BLaER1 (cell line): ENCODE data around the gene LINC00632.
"Not testable (repeated sequence)": the region's sequence is repeated elsewhere in the genome, so short reads cannot be mapped to it uniquely, and the experiment has no call there.

Experiments
- H3K27ac ChIP-seq: shearing (Covaris generic); formaldehyde crosslinking; 2 replicates; pipeline ENCODE4 v1.8.1; 2022
- H3K27me3 ChIP-seq: shearing (Covaris generic); formaldehyde crosslinking; 2 replicates; pipeline ENCODE4 v1.8.1; 2022
- H3K36me3 ChIP-seq: shearing (Covaris generic); formaldehyde crosslinking; 2 replicates; pipeline ENCODE4 v1.8.1; 2022
- H3K4me1 ChIP-seq: shearing (Covaris generic); formaldehyde crosslinking; 2 replicates; pipeline ENCODE4 v1.8.1; 2022
- H3K4me2 ChIP-seq: shearing (Covaris generic); formaldehyde crosslinking; 2 replicates; pipeline ENCODE4 v1.8.1; 2022
- H3K4me3 ChIP-seq: shearing (Covaris generic); formaldehyde crosslinking; 2 replicates; pipeline ENCODE4 v1.8.1; 2022
- H3K9ac ChIP-seq: shearing (Covaris generic); formaldehyde crosslinking; 2 replicates; pipeline ENCODE4 v1.8.1; 2022
- H3K9me3 ChIP-seq: shearing (Covaris generic); formaldehyde crosslinking; 2 replicates; pipeline ENCODE4 v1.8.1; 2022
- H4K20me1 ChIP-seq: shearing (Covaris generic); formaldehyde crosslinking; 2 replicates; pipeline ENCODE4 v1.8.1; 2022
- Cebpa-rat ChIP-seq: shearing (Covaris generic); IDR thresholded peaks from 2 replicates; pipeline ENCODE4 v1.8.1; 2022

Gene LINC00632

GRCh38 chrX:140709421-140709846 is at the start of gene LINC00632:
LINC00632 (plus strand) TSS chrX:140709759.
- Histone ChIP-seq H3K36me3 (no peaks in the 10 kb centered on the region), H4K20me1 (no peaks in the 10 kb centered on the region), H3K27me3 (peaks cover 82% of the 10 kb centered on the region), H3K9ac (no peak within 1 kb of the TSS), H3K9me3 (no peaks in the 10 kb centered on the region), H3K4me2 (no peak within 1 kb of the TSS), H3K27ac (no peak within 1 kb of the TSS), H3K4me3 (no peak within 1 kb of the TSS), H3K4me1 (peaks cover 20% of the 10 kb centered on the region)
- TF ChIP-seq Cebpa-rat = no peak

DNA sequence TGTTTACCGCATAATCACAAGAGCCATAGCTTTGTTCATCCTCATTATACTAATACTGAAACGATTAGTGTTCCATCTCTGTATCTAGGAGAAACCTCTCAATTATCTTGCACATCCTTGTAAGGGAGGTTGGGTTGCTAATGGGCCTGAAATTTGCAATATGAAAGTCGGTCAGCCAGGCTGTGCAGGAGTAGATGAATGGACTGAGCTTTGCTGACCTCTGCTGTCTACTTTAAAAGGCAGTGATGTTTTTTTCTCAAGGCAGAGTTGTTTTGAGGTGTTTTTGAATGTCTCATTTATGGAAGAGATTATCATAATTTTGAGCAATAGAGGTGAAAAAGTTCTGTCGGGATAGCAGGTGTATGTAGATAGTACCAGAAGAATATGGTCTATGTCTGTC is 47.9 kb upstream of the LINC00632 start:
- no peaks in the 10 kb centered on the region for H3K9me3 ChIP-seq
- peaks cover 96% of the 10 kb centered on the region for H3K27me3 ChIP-seq
- no peaks in the 10 kb centered on the region for H3K36me3 ChIP-seq
- H3K9ac ChIP-seq = no peak overlapping the region
- no peak overlapping the region for H3K4me2 ChIP-seq
- TF ChIP-seq Cebpa-rat = no peak
- peaks cover 24% of the 10 kb centered on the region; the same call in 1 of the 2 replicates for H4K20me1 ChIP-seq
- H3K4me3 ChIP-seq = no peak overlapping the region
- no peak overlapping the region for H3K27ac ChIP-seq
- H3K4me1 ChIP-seq = no peaks in the 10 kb centered on the region

DNA sequence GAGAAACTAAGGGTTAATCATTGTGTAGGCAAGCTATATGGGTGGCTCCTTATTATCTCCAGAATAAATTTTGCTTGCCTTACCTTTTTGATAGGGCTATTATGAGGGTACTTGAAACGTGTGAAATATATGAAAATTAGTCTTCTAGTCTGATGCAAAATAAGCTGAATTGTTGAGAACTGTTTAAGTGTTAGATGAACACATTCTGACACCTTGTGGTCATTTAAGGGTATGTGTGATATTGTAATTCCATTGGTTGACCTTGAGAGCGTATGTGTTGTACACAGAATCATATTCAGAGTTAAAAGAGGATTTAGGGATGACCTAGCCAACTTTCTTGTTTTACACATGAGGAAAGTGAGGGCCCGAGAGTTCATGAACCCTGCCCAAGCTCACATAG is 44.6 kb upstream of the LINC00632 start:
- Histone ChIP-seq H3K9ac (no peak overlapping the region), H3K4me2 (no peak overlapping the region), H3K9me3 (no peaks in the 10 kb centered on the region), H3K27me3 (peaks cover 91% of the 10 kb centered on the region), H3K36me3 (no peaks in the 10 kb centered on the region), H3K4me3 (no peak overlapping the region), H3K4me1 (no peaks in the 10 kb centered on the region), H4K20me1 (peaks cover 19% of the 10 kb centered on the region; the same call in 1 of the 2 replicates), H3K27ac (no peak overlapping the region)
- no peak for TF ChIP-seq Cebpa-rat

- no peaks in the 10 kb centered on the region; the same call in 1 of the 2 replicates for H4K20me1 ChIP-seq
- peaks cover 85% of the 10 kb centered on the region for H3K27me3 ChIP-seq
- H3K36me3 ChIP-seq = no peaks in the 10 kb centered on the region
- no peak overlapping the region for H3K4me3 ChIP-seq
- TF ChIP-seq Cebpa-rat = no peak
- no peak overlapping the region for H3K27ac ChIP-seq
- no peak overlapping the region for H3K9ac ChIP-seq
- H3K4me1 ChIP-seq = no peaks in the 10 kb centered on the region
- H3K9me3 ChIP-seq = no peaks in the 10 kb centered on the region
- H3K4me2 ChIP-seq = no peak overlapping the region
Measured at GRCh38 chrX:140672840-140673731, 36.5 kb upstream of the LINC00632 start.

- Histone ChIP-seq H3K9me3 (peaks cover 12% of the 10 kb centered on the region), H3K4me1 (no peaks in the 10 kb centered on the region), H3K4me2 (no peak overlapping the region), H4K20me1 (no peaks in the 10 kb centered on the region), H3K4me3 (no peak overlapping the region), H3K9ac (no peak overlapping the region), H3K27me3 (peaks cover 35% of the 10 kb centered on the region; the same call in 1 of the 2 replicates), H3K36me3 (no peaks in the 10 kb centered on the region), H3K27ac (no peak overlapping the region)
- TF ChIP-seq Cebpa-rat = no peak
Measured at GRCh38 chrX:140687706-140688105, 21.9 kb upstream of the LINC00632 start.

DNA sequence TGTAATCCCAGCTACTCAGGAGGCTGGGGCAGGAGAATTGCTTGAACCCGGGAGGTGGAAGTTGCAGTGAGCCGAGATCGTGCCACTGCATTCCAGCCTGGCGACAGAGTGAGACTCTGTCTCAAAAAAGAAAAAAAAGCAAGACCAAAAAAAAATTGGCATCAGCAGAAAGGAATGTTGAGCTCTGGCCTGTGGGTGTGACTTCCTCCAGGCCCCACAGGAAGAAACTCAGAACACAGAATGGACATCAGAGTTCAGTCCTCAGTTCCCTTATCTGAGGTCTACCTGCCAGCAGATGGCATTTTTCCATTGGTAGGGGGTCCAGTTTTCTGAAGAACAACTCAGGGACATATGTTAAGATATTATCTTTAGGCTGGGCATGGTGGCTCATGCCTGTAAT is 18.0 kb upstream of the LINC00632 start:
- not testable (repeated sequence) for H3K27ac ChIP-seq, H3K9ac ChIP-seq, H3K9me3 ChIP-seq, H3K4me2 ChIP-seq, H4K20me1 ChIP-seq, H3K4me1 ChIP-seq, H3K4me3 ChIP-seq, H3K36me3 ChIP-seq
- H3K27me3 ChIP-seq = peaks cover 58% of the 10 kb centered on the region

- no peak overlapping the region for H3K4me3 ChIP-seq
- no peaks in the 10 kb centered on the region for H4K20me1 ChIP-seq
- H3K9me3 ChIP-seq = no peaks in the 10 kb centered on the region
- no peak overlapping the region for H3K9ac ChIP-seq
- no peaks in the 10 kb centered on the region for H3K4me1 ChIP-seq
- H3K27ac ChIP-seq = no peak overlapping the region
- TF ChIP-seq Cebpa-rat = no peak
- no peaks in the 10 kb centered on the region for H3K36me3 ChIP-seq
- peaks cover 66% of the 10 kb centered on the region for H3K27me3 ChIP-seq
- no peak overlapping the region for H3K4me2 ChIP-seq
Measured at GRCh38 chrX:140697618-140698017, 11.9 kb upstream of the LINC00632 start.

DNA sequence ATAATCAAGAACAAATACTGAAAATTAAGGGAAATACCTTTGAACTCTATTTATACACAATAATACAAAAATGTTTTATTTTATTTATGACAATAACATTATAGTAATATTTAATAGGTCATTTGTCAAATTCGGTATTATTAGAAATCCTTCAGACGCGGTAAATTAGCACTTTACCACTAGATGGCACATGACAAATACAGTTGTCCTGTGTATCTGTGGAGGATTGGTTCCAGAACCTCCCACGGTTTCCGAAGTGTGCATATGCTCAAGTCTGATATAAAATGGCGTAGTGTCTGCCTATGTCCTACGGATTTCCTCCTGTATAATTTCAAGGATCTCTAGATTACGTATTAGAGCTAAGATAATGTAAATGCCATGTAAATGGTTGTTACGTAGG is 8.1 kb upstream of the LINC00632 start:
- Histone ChIP-seq H3K9me3 (no peaks in the 10 kb centered on the region), H3K4me3 (no peak overlapping the region), H3K27ac (no peak overlapping the region), H3K27me3 (peaks cover 57% of the 10 kb centered on the region), H3K36me3 (no peaks in the 10 kb centered on the region), H3K4me1 (no peaks in the 10 kb centered on the region), H4K20me1 (no peaks in the 10 kb centered on the region), H3K4me2 (no peak overlapping the region), H3K9ac (no peak overlapping the region)
- TF ChIP-seq Cebpa-rat = no peak

DNA sequence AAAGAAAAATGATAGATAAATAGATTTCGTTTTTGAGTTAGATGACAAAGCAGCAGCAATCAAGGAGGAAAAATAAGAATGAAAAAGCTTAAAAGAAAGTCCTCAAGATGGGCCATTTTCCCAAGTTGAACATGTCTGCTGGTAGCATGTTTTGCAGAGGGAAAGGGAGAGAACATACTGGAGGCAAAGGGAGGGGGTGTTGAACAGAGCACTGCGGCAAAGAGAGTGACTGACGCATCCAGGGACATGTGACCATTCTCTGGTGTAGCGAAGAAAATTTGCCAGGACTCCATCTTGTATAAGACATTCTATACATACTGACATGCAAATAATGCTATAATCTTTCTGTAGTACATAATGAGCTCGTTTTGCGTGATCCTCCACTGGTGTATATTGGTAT is 1.2 kb downstream of the LINC00632 start:
- H4K20me1 ChIP-seq = no peaks in the 10 kb centered on the region
- H3K4me3 ChIP-seq = no peak overlapping the region
- no peak overlapping the region for H3K9ac ChIP-seq
- H3K27me3 ChIP-seq = peaks cover 87% of the 10 kb centered on the region
- no peak for TF ChIP-seq Cebpa-rat
- no peaks in the 10 kb centered on the region for H3K9me3 ChIP-seq
- peaks cover 21% of the 10 kb centered on the region for H3K4me1 ChIP-seq
- H3K4me2 ChIP-seq = no peak overlapping the region
- no peaks in the 10 kb centered on the region for H3K36me3 ChIP-seq
- H3K27ac ChIP-seq = no peak overlapping the region

GRCh38 chrX:140711894-140712293 is 2.3 kb downstream of the LINC00632 start:
- no peak overlapping the region for H3K4me3 ChIP-seq
- TF ChIP-seq Cebpa-rat = no peak
- no peaks in the 10 kb centered on the region for H3K36me3 ChIP-seq
- H3K27ac ChIP-seq = no peak overlapping the region
- H3K4me1 ChIP-seq = peaks cover 21% of the 10 kb centered on the region
- peaks cover 87% of the 10 kb centered on the region for H3K27me3 ChIP-seq
- no peaks in the 10 kb centered on the region for H4K20me1 ChIP-seq
- H3K4me2 ChIP-seq = no peak overlapping the region
- H3K9me3 ChIP-seq = no peaks in the 10 kb centered on the region
- H3K9ac ChIP-seq = no peak overlapping the region
